NCI-H748 (cell line): Measurements from ENCODE around the gene MPIG6B.

ENCODE experiments used
- DNase-seq: peaks from one replicate; lab custom pipeline; 2025; ENCODE audit not compliant: unreplicated experiment; lab: John Stamatoyannopoulos, UW

Gene MPIG6B

DNA sequence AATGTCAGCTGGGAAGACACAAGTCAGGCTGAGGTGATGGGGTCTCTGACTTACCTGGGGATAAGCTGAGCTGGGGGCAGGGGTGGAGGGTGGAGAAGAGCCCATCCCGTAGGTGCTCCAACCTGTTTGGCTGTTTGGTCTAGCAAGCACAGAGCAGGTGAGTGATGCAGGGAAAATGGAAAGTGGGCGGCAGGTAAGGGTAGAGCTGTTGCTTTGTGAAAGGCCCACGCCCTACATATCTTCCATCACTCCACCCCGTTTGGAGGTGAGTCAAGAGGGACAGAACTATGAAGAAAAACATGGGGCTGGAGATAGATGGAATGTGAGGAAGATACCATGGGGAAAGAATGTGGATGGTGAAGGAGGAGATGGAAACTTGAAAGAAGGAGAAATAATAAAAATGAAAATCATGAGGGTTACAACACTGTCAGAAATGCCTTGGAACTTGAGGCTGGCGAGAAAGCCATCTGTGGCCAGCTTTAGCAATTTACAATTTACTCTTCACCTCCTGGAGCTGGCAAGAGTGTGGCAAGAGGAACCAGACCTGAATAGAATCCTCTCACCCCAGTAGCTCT is 2.9 kb upstream of the MPIG6B start:
- DNase-seq = no peak

DNA sequence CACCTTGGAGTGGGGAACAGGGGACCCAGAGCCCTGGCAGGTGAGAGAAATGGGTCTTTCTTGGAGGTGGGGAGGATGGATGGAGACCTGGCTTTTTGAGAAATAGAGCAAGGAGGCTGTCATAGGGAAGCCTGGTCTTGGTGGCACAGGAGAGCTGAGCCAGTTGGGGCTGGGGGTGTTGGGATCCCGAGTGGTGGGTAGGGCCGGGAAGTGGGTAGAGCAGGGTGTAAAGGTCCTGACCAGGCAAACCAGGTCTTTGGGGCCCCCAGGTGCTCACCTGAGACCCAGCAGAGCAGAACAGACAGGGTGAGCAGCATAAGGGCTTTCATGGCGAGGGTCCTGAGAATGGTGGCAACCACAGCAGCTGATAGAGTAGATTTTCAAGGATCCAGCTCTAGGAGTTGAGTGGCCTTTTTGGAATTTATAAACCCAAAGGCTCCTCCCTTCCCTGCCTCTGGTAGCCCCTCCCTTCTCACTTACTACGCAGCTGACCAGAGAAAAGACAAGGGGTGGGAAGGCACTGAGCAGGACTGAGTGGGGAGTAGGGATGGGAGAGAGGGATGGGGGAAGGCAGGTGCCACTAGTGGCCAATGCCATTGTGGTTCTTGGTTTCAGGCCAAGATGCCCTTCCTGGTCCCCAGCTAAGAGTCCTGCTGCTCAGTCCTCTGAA is 1.7 kb upstream of the MPIG6B start, which contains the start of gene LY6G6C:
Gene LY6G6C (minus strand): TSS at position 396 of the 670 bp plus-strand sequence. CDS start 67 bp downstream, at position 329.
- no peak for DNase-seq

DNA sequence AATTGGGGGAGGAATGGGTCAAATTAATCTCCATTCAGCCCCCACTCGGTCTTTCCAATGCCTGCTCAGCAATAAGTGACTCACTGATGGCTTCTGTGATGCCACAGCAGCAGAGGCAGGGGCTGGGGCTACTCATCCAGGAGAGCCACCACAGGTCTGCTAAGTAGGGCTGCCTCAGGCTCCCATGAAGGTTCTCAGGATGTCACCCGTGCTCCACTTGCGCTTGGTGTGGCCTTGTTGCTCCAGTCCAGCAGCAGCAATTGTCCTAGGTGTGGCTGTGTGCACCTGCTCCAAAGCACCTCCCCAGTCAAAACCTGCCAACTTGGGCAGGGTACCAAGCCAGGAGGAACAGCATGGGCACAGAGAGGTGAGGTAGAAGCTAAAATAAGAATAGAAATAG is 1.0 kb upstream of the MPIG6B start:
- no peak for DNase-seq

DNA sequence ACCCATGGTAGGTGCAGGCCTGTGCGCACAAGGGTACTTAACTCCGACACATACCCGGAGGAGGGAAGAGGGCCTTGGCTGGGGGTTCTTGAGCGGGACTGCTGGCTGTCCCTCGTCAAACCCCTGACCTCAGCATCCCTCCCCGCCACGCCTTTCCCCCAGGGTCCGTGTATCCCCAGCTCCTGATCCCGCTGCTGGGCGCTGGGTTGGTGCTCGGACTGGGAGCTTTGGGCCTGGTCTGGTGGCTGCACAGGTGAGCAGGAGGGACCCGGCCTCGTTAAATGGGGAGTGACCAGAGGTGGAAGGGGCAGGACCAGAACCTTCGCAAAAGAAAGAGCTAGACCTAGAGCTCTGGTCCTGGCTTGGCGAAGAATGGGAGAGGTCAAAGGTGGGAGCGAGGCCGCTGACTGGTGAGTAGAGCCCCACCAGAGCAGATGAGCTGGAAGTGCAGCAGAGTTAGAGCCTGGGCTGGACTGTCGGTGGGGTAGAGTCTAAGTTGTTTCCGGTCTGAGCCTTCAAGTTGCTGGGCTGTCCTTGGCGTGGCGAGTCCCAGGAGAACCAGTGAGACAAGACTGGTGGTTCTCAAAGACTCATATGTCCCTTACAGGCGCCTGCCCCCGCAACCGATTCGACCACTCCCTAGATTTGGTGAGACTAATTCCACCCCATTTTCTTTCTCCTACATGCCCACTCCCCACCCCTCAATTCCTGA is 963 bp downstream of the MPIG6B start:
- no peak for DNase-seq

DNA sequence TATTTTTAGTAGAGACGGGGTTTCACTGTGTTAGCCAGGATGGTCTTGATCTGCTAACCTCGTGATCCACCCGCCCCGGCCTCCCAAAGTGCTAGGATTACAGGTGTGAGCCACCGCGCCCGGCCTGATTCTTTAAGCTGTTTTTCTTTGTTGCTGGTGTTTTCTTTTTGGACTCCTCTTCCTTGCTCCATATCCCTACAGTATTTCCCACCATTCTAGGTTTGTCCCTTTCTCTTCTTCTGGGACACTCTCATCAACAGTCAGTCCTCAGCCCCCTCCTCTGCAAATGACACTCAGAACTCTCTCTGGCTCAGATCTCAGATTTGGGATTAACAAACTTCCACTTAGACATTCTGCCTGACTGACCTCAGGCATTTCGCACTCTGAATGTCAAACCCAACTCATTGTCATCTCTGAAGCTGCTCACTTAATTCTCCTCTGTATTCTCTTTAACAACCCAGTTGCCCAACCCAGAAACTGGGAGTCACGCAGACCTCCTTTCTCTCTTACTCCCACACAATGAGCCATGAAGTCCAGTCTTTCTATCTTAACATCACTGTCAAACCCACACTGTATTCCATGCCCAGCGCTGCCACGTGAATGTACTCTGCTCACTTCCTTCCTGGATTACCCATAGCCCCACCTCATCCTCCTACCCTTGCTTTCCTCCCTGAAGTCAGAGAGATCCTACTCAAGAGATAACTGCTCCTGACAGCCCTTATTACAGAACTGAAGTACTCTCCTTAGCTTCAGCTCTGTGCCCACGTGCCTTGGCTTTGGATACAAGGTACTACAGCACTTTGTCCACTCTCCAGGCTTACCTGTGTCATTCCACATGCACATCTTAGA is 2.6 kb downstream of the MPIG6B start:
- no peak for DNase-seq

DNA sequence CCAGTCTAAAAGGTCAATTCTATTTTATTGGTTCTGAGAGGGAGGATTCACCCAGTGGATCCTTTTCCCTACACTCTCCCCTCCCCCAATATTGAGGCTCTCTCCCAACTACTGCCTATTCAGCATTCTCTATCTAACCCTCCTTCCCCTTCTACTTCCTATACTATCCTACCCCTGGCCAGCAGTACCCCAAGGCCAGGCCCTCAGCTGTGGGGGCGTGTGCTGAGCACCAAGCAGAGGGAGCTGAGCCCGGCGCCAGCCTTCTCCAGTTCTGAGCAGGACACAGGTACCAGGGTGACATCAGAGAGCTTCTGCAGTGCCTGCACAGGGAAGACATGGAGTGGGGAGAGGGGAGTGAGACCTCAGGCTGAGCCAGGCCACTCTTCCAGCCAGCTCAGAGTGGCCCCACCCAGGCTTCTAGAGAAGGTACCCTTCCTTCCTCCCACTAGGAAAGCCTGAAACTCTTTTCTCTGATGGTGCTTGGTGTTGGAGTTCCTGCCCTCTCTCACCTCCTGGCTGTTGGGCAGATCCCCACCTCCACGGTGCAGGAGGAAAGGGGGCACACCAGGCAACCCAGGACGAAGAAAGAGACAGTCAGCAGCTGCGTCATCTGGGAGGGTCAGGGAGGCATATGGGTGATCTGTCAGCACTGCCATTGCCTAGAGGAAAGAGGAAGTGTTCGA is 4.0 kb downstream of the MPIG6B start:
- no peak for DNase-seq

DNA sequence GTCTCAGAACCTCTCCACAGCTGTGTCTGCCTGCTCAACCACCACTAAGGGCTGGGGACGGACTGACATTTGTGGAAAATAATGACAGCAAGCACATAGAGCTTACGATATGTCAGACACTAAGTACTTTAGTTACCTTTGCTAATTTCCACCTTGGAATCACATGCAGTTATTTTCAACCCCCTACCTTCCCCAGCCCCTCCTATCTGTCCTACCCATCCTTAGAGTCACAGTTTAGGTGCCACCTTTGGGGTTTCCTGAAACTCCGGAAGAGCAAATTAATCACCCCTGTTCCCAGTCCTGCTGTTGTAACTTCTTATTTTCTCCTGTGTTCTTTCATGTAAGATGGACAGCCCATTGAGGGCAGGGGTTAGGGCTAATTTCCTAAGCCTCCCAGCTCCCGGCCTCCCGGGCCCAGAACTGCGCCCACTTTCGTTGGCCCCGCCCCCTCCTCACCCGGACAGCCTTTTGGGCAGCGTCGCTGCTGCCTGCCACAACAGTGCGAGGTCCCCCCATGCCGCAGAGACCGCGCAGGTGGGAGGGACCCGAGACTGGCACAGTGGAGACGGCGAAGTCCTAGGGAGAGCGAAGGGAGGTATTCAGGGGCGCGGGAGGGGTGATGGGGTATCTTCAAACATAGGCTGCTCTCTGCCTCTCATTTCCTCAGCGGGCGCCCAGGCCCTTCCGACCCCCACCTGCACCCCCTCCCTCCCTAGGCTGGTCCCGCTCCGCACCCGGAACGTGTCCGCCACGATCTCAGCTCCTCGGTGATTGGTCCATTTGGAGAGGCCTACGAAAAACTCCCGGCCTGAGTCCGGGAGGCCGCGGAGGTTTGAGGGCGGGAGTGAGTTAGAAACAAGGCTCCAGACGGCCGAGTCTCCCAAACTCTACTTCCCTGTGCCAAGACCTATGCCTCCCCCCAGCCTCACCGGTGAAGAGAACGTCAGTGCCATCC is 4.8 kb downstream of the MPIG6B start:
- DNase-seq = no peak

DNA sequence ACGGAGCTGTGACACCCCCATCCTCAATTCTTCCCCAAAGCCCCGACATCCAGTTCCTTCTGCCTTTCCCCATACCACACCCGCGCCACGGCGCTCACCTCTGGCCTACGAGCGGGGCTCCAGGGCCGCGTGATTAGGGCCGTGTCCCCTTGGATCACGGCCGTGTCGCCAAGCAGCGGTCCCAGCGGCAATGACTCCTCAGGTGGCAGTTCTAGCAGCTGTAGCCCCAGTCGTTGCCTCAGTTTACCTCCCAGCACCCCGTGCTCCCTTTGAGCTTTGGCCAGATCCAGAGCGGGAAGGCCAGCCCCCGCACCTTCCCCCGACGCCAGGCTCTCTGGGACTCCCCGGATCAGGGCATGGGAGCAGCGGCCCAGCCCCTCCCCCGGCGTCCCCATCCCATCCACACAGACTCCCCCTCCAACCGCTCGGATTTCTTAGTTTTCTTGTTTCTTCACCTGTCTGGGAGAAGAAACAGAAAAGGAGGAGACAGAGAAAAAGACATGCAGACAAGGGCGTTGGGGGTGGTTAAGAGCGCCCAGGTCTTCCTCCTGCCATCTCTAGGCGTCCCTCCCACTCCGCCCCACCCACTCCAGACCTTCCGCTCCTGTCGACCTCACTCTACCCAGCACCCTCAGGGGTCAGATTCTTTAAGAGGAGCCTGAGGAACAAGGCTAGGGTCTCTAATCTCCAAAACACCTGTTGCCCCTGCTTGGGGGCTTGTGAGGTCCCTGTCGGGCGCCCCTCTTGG is 5.8 kb downstream of the MPIG6B start, which contains the start of gene DDAH2:
Gene DDAH2 (minus strand): TSS at position 533 of the 748 bp plus-strand sequence. CDS start 138 bp downstream, at position 395.
- no peak for DNase-seq

DNA sequence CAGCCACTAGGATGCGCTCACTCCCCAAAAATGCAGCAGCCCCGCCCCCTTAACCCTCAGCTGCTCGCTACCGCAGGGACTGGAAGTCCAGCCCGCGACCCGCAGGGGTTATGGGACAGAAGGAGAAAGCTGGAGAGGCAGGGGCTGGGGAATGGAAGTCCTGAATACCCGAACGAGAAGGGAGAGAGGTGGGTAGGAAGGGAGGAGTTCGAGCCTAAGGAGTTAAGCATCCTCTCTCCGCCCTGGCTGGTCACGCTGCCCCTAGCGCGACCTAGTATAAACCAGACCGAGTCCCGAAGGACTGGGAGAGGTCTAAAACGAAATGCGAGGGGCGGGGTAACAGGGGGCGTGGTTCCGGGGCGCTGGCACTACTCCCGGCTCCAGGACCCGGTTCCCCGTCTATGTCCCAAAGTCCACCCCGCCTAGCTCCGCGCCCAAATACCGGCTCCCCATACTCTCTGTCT is 6.4 kb downstream of the MPIG6B start:
- peak; percentile 92 for DNase-seq

DNA sequence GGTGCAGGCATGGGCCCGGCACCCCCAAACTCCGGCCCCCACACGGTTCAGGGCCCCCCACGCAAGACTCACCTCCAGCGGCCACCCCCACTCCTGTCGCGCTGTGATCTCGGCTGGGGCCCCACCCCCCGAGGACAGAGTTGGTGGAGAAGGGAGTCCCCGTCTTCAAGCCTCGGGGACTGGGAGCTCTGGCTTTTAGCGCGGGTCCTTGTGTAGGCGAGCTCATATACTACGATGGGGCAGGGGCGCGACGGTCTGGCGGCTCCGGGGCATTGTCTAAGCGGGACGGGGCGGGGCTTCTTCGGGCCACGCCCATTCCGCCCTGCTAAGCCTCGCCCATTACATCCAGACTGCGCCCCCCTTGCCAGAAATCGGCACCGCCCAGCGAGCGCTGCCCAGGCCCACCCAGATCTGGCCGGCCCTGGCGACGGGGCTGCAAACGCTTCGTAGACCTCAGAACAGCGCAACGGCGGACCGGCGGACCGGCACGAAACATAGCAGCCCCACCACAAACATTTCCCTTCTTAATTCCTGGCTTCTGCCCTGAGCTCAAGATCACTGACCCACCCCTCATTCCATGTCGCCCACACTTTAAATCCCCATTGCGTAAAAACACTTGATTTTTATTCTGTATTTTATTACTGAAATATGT is 6.9 kb downstream of the MPIG6B start:
- DNase-seq = peak; percentile 90

DNA sequence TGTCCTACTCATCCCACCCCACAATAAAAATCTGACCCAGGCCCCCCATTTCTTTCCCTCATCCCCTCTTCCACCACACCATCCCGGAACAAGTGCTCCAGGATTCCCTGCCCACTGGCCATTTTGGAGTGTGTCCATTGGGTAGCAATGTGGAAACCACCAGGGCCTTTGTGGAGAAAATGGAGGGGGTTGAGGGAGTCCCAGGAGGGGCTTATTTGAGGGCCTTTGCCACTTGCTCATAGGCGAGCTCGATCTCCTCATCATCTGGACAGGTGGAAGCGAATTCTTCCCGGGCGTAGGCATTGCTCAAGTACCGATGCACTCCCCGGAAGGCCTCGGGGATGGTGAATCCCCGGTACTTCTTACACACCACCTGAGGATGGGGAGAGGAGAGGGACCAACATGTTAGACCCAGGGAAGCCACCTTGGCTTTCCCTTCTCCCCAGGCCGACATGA is 7.5 kb downstream of the MPIG6B start:
- no peak for DNase-seq

DNA sequence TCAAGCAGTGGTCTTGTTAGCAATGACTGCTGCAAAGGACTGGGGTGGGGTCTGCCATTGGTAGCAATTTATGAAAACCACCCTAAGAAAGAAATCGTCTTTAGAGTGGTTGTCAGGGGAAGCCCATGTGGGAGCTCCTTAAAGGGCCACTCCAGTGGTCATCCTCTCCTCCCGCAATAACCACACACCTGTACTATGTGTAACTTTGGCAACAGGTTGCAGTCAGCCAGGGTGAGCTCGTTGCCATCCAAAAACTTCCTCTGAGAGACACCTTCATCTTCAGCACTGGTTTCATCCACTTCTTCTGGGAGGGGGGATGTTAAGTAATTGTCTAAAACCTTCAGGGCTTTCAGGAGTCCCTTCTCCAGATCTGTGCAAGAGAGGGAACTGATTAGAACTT is 8.9 kb downstream of the MPIG6B start:
- DNase-seq = no peak

DNA sequence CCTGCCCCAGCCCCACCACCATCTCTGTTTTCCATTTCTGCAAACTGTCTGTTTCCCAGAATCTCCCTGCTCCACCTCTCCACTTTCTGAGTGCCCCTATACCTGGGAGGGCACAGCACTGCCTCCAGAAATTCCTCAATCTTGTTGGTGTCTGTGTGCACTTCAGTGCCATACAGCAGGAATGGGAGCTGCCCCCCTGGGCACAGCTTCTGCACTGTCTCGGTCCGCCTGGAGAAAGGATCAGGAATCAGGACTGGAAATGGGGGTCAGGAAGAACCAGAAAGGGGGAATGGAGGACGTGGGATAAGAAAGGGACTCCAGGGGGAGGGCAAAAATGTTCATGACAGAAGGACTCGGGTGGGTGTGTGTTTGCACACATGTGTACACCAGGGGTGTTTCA is 10.6 kb downstream of the MPIG6B start:
- DNase-seq = no peak

DNA sequence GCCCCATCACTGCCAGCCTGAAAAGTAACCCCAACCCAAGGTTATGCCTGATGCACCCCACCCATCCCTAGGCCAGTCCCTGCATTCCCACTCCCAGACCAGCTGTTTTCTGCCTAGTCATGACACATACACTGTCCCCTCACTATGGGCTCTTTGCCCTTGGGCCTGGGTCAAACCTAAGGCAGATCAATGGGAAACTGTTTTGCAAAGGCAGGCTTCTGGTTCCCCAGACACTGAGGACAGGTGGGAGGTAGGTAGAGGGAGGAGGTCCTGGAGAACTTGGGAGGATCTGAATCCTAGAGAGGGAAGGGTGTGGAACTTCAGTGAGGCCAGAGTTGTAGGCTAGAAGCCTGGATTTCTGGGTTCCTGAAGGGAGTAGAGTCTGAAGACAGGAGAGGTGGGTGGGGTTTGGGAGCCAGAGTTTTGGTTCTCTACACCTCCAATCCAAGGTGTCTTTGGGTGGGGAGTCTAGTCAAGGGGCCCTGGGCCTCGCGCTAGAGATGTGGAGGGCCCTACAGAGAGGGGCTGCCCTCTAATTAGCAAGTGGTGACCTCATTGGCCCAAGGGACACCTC is 11.2 kb downstream of the MPIG6B start:
- no peak for DNase-seq

DNA sequence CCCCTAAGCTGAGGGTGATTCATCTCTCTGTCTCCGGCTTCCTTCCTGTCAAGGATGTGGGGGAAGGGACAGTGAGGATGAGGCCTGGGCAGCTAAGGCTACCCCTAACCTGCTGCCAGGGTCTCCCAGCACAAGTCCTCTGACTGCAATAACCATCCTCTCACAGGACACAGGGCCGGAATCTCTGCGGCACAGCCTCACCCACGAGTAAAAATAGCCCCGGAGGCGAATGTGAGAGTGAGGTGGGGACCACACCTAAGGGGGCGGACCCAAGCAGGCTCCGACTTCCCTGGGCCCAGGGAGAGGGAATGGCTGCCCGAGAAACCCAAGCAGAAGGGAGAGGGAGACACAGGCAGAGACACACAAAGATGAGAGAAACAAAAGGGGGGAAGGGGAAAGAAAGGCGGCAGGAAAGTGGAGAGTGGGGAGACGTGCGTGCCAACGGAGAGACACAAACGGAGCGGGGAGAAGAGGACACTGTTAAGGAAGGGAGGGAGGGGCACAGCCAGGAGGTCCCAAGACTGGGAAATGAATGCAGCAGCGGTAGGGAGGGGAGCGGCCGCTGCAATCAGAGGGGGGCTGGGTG is 11.7 kb downstream of the MPIG6B start:
- DNase-seq = peak; percentile 56

DNA sequence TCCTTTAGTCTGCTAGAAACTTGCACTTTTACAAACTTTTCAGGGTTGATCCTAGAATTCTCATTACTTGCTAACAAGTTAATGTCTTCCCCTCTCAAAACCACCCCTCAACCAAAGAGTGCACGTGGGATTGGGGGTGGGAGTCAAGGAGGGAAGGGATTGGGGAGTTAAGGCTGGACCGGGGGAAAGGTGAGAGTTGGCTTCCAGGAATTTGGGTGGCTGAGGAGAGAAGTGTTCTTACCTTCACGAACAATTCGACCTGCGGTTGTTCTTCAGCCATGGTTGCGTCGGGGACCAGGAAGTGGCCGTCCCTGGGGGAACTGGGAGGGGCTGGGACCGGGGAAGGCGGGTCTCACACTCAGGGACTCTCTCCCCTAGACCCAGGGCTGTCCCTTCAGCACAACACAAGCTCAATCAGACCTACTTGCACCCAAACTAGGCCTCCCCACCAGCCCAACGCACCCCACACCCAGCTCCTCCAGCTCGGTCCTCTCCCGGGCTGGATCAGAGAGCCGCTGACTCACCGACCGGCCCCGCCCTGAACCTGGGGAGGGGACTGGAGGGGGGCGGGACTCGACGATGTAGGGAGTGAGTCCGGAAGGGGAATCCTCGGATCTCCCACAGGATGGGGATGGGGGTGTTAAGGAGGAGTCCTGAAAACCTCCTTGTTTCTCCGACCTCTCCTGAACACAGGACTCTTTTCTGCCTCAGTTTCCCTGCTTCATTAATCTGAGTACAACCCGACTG is 13.0 kb downstream of the MPIG6B start, which contains the start of gene CLIC1:
Gene CLIC1 (minus strand): TSS at position 510 of the 747 bp plus-strand sequence. CDS start 230 bp downstream, at position 280.
- peak; percentile 89 for DNase-seq
